GM12875 (cell line): ENCODE results near the gene PTMS.

Source experiments
- H3K4me3 ChIP-seq: one replicate; pipeline ENCODE4 v1.5.1; 2011; ENCODE audit warnings: low read depth, low read length, control low read depth
- CTCF ChIP-seq: IDR thresholded peaks from 2 replicates; pipeline ENCODE4 v1.5.1; 2011; ENCODE audit warnings: low read depth, mild to moderate bottlenecking, control low read depth, inconsistent platforms, low read length, moderate library complexity, borderline replicate concordance; ENCODE audit not compliant: insufficient read depth

Gene PTMS

GRCh38 chr12:6745741-6746525 is 20.2 kb upstream of the PTMS start:
- TF ChIP-seq CTCF: no peak
- H3K4me3 ChIP-seq: no peak overlapping the region

GRCh38 chr12:6747216-6747615 is 18.9 kb upstream of the PTMS start:
- H3K4me3 ChIP-seq: no peak overlapping the region
- TF ChIP-seq CTCF: no peak

- H3K4me3 ChIP-seq: no peak overlapping the region
- TF ChIP-seq CTCF: no peak
Observed at GRCh38 chr12:6748761-6749160, 17.4 kb upstream of the PTMS start.

- H3K4me3 ChIP-seq: no peak overlapping the region
- TF ChIP-seq CTCF: no peak
Observed at GRCh38 chr12:6750506-6750905, 15.7 kb upstream of the PTMS start.

- TF ChIP-seq CTCF: no peak
- peak overlapping the region; percentile 87 for H3K4me3 ChIP-seq
Observed at GRCh38 chr12:6751767-6752166, 14.4 kb upstream of the PTMS start.

- TF ChIP-seq CTCF: no peak
- H3K4me3 ChIP-seq: peak overlapping the region; percentile 87
Observed at GRCh38 chr12:6752167-6752920, 13.8 kb upstream of the PTMS start.
